Measurements from ENCODE around the gene CIAO2B. TPM values are rescaled to one million over a fixed set of nuclear protein-coding genes. Genes with fewer than 3 reads are reported as not detected.
A peak's percentile ranks its signal among the peaks of the same experiment; 100 is the strongest.

Gene CIAO2B
- total RNA-seq (100 to 1,000 TPM in 1 of 4 donors, 10 to 100 TPM in 3; 71.7 to 121 (median 82.8) TPM), polyA plus RNA-seq (100 to 1,000 TPM; 193 to 219 (median 214) TPM)

- peak; percentile 94 for DNase-seq
- no peaks in the 10 kb centered on the region for H3K9me3 ChIP-seq
- peaks cover 2 to 36% (median 6%) of the 10 kb centered on the region in 4 donors for H3K36me3 ChIP-seq
- WGBS, 2 donors = 0% methylated on average over 76 of the region's 76 CpGs
- TF ChIP-seq POLR2A (IDR thresholded peaks at IDR 0.05) = peak; percentile 84 to 91
- peak; percentile 98 to 99 (median 98) for TF ChIP-seq POLR2AphosphoS5 (IDR thresholded peaks at IDR 0.05)
- TF ChIP-seq CTCF (IDR thresholded peaks at IDR 0.05) = no peak
- TF ChIP-seq EP300 (IDR thresholded peaks at IDR 0.05) = peak in 1 of 4 donors; percentile 65
- intact Hi-C loops (cut with DNase I) = no loop called here
- H3K27ac ChIP-seq = peak within 1 kb of the TSS; percentile 90 to 96 (median 94)
- H3K27me3 ChIP-seq = no peaks in the 10 kb centered on the region
- H3K4me3 ChIP-seq = peak within 1 kb of the TSS; percentile 72 to 96 (median 87)
- H3K4me1 ChIP-seq = peaks cover 0 to 38% (median 33%) of the 10 kb centered on the region in 4 donors
These were observed at the start of gene CIAO2B for GRCh38 chr16:66934138-66934838. CIAO2B (minus strand) TSS chr16:66934402; CDS start chr16:66934364, 38 bp downstream.

- no peaks in the 10 kb centered on the region for H3K4me1 ChIP-seq
These were observed 48.8 kb upstream of the CIAO2B start for GRCh38 chr16:66983033-66983432.

GRCh38 chr16:66979011-66979717 is 45.0 kb upstream of the CIAO2B start:
- Histone ChIP-seq H3K9me3 (no peaks in the 10 kb centered on the region), H3K4me1 (no peaks in the 10 kb centered on the region), H3K27ac (no peak overlapping the region), H3K27me3 (peaks cover 0 to 7% (median 0%) of the 10 kb centered on the region in 3 donors), H3K36me3 (no peaks in the 10 kb centered on the region), H3K4me3 (no peak overlapping the region)
- peak; percentile 74 for DNase-seq
- WGBS, 2 donors = 70% methylated on average over 16 of the region's 16 CpGs
- TF ChIP-seq POLR2AphosphoS5 (IDR thresholded peaks at IDR 0.05) (peak in 1 of 4 donors; percentile 12), CTCF (IDR thresholded peaks at IDR 0.05) (no peak)
- intact Hi-C loops (cut with DNase I) = no loop called here

More at GRCh38 chr16:66983033-66983432, 48.8 kb upstream of the CIAO2B start:
- Histone ChIP-seq H3K9me3 (no peaks in the 10 kb centered on the region), H3K36me3 (no peaks in the 10 kb centered on the region), H3K27me3 (no peaks in the 10 kb centered on the region), H3K27ac (no peak overlapping the region), H3K4me3 (no peak overlapping the region)
- 96 to 97% methylated on average over 9 of the region's 9 CpGs for WGBS, 2 donors
- intact Hi-C loops (cut with DNase I) = no loop called here
- DNase-seq = no peak
- TF ChIP-seq EP300 (IDR thresholded peaks at IDR 0.05) = no peak
- no peak for TF ChIP-seq CTCF (IDR thresholded peaks at IDR 0.05)
- TF ChIP-seq POLR2AphosphoS5 (IDR thresholded peaks at IDR 0.05) = no peak
- no peak for TF ChIP-seq POLR2A (IDR thresholded peaks at IDR 0.05)

DNA sequence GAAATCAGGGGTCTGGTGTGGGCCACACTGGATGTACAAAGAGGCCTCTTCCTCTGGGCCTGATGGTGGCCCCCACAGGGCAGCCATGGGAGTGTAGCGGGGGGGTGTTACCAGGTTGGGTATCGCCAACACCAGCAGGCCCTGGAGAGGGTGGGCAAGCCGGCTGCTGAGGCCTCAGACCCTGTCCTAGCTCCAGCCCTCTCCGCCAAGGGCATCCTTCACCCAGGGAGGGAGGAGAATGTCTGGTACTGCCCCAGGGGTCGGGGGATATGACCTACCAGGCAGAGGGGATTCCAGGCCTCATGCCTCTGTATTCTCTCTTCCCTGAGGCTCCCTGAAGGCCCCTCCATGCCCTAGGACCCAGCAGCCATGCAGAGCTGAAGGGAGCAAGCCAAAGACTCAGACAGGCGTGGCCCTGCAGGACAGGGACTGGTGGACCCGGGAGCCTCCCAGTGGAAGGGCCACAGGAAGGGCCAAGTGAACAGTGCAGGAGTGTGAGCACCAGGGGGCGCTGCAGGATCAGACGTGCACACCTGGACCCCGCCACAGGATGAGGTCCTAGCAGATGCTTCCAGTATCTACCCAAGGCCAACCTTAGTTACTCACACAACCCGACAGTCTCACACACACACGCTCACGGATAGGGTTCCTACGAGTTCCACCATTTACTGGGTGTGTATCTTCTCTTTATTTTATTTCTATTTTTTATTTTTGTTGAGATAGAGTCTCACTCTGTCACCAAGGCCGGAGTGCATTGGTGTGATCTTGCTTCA is 43.3 kb upstream of the CIAO2B start:
- DNase-seq = peak; percentile 94
- Histone ChIP-seq H3K4me1 (no peaks in the 10 kb centered on the region), H3K36me3 (no peaks in the 10 kb centered on the region), H3K9me3 (no peaks in the 10 kb centered on the region), H3K27ac (no peak overlapping the region), H3K27me3 (peaks cover 0 to 7% (median 0%) of the 10 kb centered on the region in 3 donors), H3K4me3 (no peak overlapping the region)
- 22 to 29% methylated on average over 15 of the region's 15 CpGs for WGBS, 2 donors
- TF ChIP-seq POLR2AphosphoS5 (IDR thresholded peaks at IDR 0.05) (no peak), POLR2A (IDR thresholded peaks at IDR 0.05) (no peak), CTCF (IDR thresholded peaks at IDR 0.05) (peak; percentile 92 to 99 (median 96)), EP300 (IDR thresholded peaks at IDR 0.05) (no peak)
- intact Hi-C loops (cut with DNase I) = loop anchor here (1.0 kb wide), 2 partner anchors 178 to 208 kb away; no protein-coding TSS in a partner anchor

Data from sigmoid colon (tissue), 7 donors.